Measurements from ENCODE around the gene LSAMP.

GRCh38 chr3:116034794-116035193 lies 410.5 kb downstream of the LSAMP start:
- TF ChIP-seq CTCF (IDR thresholded peaks at IDR 0.05): no peak
- TF ChIP-seq POLR2A (IDR thresholded peaks at IDR 0.05): no peak
